GM12891 (cell line): Measurements from ENCODE around the gene ICE2.

Source experiments
- POLR2A ChIP-seq: IDR thresholded peaks from 2 replicates; pipeline ENCODE4 v1.6.1; 2011; ENCODE audit warnings: low read depth, low read length, control low read depth
- TAF1 ChIP-seq: IDR thresholded peaks from 2 replicates; pipeline ENCODE4 v1.6.1; 2011; ENCODE audit warnings: low read depth, low read length, control low read depth

- no peak for TF ChIP-seq POLR2A
- TF ChIP-seq TAF1: no peak
Measured at GRCh38 chr15:60525341-60526039, 46.5 kb upstream of the ICE2 start.
